ENCODE results near the gene NDUFB8. TPM values are rescaled to one million over a fixed set of nuclear protein-coding genes. Genes with fewer than 3 reads are reported as not detected.

Gene NDUFB8
- total RNA-seq (2014; rRNA removed; shearing (Covaris generic)) (288 and 374 TPM in 2 replicates), total RNA-seq (2022) (209 TPM in 2 replicates), Bru-seq, nascent RNA (percentile 94 among the genes with signal in this experiment), BruChase-seq, experiment 1, labeled RNA remaining after a 6-hour chase (percentile 97 among the genes with signal in this experiment), BruChase-seq, experiment 2, labeled RNA remaining after a 2-hour chase (percentile 93 among the genes with signal in this experiment)
- long read RNA-seq, transcript NDUFB8-201 (5 exons, 671 nt) = major isoform, 292 of 345 reads
- long read RNA-seq, transcript NDUFB8-205 (4 exons, 829 nt) = minor isoform, 32 of 345 reads
- long read RNA-seq, partial matches to known transcripts = 9 of 345 reads
- long read RNA-seq, other reads (novel, unspliced or antisense) = 8 of 345 reads

DNA sequence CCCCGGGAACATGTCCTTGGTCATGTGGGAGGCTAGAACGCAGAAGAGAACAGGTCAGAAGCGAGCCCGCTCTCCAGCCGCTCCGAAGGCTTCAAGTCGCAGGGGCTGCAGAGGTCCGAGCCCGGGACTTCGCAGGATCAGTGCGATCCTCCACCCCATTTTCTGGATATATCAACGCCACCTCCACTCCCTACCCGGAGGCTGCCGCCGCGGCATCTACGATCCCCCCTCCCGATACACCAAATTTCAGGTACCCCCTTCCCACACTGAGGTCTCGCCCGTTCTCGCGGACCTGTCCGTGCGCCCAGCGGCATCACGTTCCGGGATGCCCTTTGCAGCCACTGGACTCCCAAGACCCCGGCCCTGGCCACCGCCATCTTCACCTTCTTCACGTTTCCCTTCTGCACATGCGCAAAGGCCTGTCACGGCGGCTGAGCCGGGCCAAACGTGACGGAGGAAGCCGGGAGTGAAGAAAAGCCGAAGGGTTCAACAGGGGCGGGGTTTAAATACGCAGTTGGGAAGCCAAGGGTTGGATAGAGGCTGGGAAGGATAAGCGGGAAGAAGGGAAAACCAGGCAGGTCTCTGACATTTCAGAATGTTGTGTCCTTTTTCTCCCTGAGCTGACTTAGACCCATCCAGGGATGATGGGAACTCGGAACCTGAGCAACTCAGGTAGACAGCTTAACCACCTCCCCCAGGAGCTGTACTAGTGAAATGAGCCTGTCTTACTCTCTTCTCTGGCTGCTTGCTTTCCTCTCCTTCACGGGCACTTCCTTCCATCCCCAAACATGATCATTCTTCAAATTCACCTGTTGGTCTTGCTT, at the start of gene NDUFB8:
Gene NDUFB8, minus strand, starts transcription at position 397 of the 824 bp plus-strand sequence. Its CDS starts 20 bp downstream, at position 377.
- Histone ChIP-seq H3K79me2 (ENCODE audit: insufficient read depth, low read depth, low read length) (peaks cover 25% of the 10 kb centered on the region), H3K4me3 (ENCODE audit: low read depth, low read length, poor library complexity, severe bottlenecking) (peak within 1 kb of the TSS; percentile 87), H3K27ac (ENCODE audit: low read depth, low read length, poor library complexity, severe bottlenecking) (peak within 1 kb of the TSS; percentile 55), H3K4me1 (ENCODE audit: insufficient read depth, low read length, poor library complexity, severe bottlenecking) (peaks cover 32% of the 10 kb centered on the region), H3K9me2 (ENCODE audit: insufficient read depth, low read length) (no peaks in the 10 kb centered on the region), H3K9me3 (ENCODE audit: low read length) (peaks cover 5% of the 10 kb centered on the region; the same call in 1 of the 2 replicates), H2AFZ (ENCODE audit: low read length) (peak within 1 kb of the TSS; percentile 98), H3K4me2 (ENCODE audit: low read length) (peak within 1 kb of the TSS; percentile 77), H4K20me1 (ENCODE audit: insufficient read depth, low read length) (peaks cover 8% of the 10 kb centered on the region; the same call in 1 of the 2 replicates), H3K36me3 (ENCODE audit: insufficient read depth, low read length) (peaks cover 34% of the 10 kb centered on the region)
- no peak for TF ChIP-seq EZH2phosphoT487 (IDR thresholded peaks at IDR 0.05; ENCODE audit: borderline replicate concordance, low read depth, low read length)
- TF ChIP-seq, protein P1, sequence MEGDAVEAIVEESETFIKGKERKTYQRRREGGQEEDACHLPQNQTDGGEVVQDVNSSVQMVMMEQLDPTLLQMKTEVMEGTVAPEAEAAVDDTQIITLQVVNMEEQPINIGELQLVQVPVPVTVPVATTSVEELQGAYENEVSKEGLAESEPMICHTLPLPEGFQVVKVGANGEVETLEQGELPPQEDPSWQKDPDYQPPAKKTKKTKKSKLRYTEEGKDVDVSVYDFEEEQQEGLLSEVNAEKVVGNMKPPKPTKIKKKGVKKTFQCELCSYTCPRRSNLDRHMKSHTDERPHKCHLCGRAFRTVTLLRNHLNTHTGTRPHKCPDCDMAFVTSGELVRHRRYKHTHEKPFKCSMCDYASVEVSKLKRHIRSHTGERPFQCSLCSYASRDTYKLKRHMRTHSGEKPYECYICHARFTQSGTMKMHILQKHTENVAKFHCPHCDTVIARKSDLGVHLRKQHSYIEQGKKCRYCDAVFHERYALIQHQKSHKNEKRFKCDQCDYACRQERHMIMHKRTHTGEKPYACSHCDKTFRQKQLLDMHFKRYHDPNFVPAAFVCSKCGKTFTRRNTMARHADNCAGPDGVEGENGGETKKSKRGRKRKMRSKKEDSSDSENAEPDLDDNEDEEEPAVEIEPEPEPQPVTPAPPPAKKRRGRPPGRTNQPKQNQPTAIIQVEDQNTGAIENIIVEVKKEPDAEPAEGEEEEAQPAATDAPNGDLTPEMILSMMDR (conservative IDR thresholded peaks at IDR 0.05; ENCODE audit: low read length) = no peak
- intact Hi-C loops (cut with micrococcal nuclease; ENCODE audit: unreplicated experiment) = loop anchor here (2.0 kb wide), 1 partner anchor 383 kb away; the partner anchor contains the start of gene SLF2
- ChIA-PET POLR2A (interaction anchor here (0.9 kb wide), 1 partner anchor 11 kb away, joined by 4 read pairs; no protein-coding TSS in a partner anchor), CTCF (ENCODE audit: unreplicated experiment) (no interaction called here)
- DNase-seq (ENCODE audit: low spot score) = peak; percentile 87
- no TSS peak for BruUV-seq (replicated peaks)

DNA sequence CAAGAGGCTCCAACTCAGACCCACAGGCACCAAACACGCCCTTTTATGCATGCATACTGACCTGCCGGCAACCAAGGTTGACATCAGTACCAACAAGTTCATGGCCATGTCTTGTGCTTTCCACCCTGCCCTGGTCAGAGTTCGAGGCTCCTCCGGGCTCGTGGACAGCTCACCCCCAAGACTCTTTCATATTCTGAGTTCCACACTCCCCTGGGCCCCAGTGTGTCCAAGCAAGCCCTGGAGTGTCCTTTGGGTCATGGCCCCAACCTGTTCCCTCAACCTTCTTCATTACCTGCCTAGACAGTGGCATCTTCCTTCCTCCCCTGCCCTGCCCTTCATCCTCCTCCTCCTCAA, 46.6 kb upstream of the NDUFB8 start:
- ChIA-PET POLR2A (interaction anchor here (0.6 kb wide), 1 partner anchor 38 kb away, joined by 5 read pairs; no protein-coding TSS in a partner anchor), CTCF (ENCODE audit: unreplicated experiment) (no interaction called here)
- no peaks in the 10 kb centered on the region for H3K9me2 ChIP-seq (ENCODE audit: insufficient read depth, low read length)
- intact Hi-C loops (cut with micrococcal nuclease; ENCODE audit: unreplicated experiment) = no loop called here
- DNase-seq (ENCODE audit: low spot score) = no peak
- H3K27ac ChIP-seq (ENCODE audit: low read depth, low read length, poor library complexity, severe bottlenecking) = no peak overlapping the region
- H3K4me3 ChIP-seq (ENCODE audit: low read depth, low read length, poor library complexity, severe bottlenecking) = no peak overlapping the region
- TF ChIP-seq, protein P1 (conservative IDR thresholded peaks at IDR 0.05; ENCODE audit: low read length) = no peak
- no peak for TF ChIP-seq EZH2phosphoT487 (IDR thresholded peaks at IDR 0.05; ENCODE audit: borderline replicate concordance, low read depth, low read length)
- H3K9me3 ChIP-seq (ENCODE audit: low read length) = no peaks in the 10 kb centered on the region
- H4K20me1 ChIP-seq (ENCODE audit: insufficient read depth, low read length) = no peaks in the 10 kb centered on the region
- H3K36me3 ChIP-seq (ENCODE audit: insufficient read depth, low read length) = no peaks in the 10 kb centered on the region
- no peaks in the 10 kb centered on the region for H3K4me1 ChIP-seq (ENCODE audit: insufficient read depth, low read length, poor library complexity, severe bottlenecking)
- BruUV-seq (replicated peaks) = no TSS peak
- H2AFZ ChIP-seq (ENCODE audit: low read length) = no peak overlapping the region
- no peak overlapping the region for H3K4me2 ChIP-seq (ENCODE audit: low read length)
- H3K79me2 ChIP-seq (ENCODE audit: insufficient read depth, low read depth, low read length) = no peaks in the 10 kb centered on the region

Measured in OCI-LY7 (cell line).